ENCODE data around the gene DPYD. TPM values are rescaled to one million over a fixed set of nuclear protein-coding genes. Genes with fewer than 3 reads are reported as not detected.
A peak's percentile ranks its signal among the peaks of the same experiment; 100 is the strongest.

Gene DPYD
- total and polyA plus RNA-seq, 4 donors = 17.7 to 99.3 (median 74.4) TPM

DNA sequence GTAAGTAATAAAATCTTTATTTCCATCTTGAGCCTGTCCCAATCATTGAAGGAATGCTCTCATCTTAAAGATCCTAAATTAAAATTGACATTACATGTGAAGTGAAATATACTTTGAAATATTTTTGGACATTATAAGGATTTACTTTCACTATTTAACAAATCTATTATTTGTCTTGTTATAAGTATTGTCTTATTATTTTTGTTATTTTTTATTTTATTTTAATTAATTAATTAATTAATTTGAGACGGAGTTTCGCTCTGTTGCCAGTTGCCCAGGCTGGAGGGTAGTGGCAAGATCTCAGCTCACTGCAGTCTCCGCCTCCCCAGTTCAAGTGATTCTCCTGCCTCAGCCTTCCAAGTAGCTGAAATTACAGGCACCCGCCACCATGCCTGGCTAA lies 343.2 kb downstream of the DPYD start:
- Histone ChIP-seq H3K27me3 (ENCODE audit: control insufficient read depth in 3 of 3, insufficient read depth in 3 of 3, low read length in 2 of 3) (no peaks in the 10 kb centered on the region), H3K4me1 (ENCODE audit: control insufficient read depth in 5 of 5, insufficient read depth in 5 of 5, low read length in 5 of 5) (no peaks in the 10 kb centered on the region), H3K9me3 (ENCODE audit: control insufficient read depth in 4 of 4, insufficient read depth in 3 of 4, low read length in 3 of 4) (no peaks in the 10 kb centered on the region), H3K36me3 (ENCODE audit: control insufficient read depth in 4 of 4, insufficient read depth in 4 of 4, low read length in 4 of 4) (peaks cover 0 to 2% (median 0%) of the 10 kb centered on the region in 4 donors), H3K4me3 (no peak overlapping the region), H3K9ac (ENCODE audit: insufficient read depth in 1 of 2, low read length in 2 of 2) (no peak overlapping the region), H3K27ac (ENCODE audit: low read depth in 1 of 2, low read length in 1 of 2) (no peak overlapping the region)
- 97 to 99% methylated on average over 4 of the region's 4 CpGs for WGBS, 2 donors
- TF ChIP-seq CTCF (IDR thresholded peaks at IDR 0.05; ENCODE audit: control extremely low read depth, extremely low read depth) = no peak
- no peak for DNase-seq
- ATAC-seq (ENCODE audit: insufficient read depth, low FRiP score) = no peak

DNA sequence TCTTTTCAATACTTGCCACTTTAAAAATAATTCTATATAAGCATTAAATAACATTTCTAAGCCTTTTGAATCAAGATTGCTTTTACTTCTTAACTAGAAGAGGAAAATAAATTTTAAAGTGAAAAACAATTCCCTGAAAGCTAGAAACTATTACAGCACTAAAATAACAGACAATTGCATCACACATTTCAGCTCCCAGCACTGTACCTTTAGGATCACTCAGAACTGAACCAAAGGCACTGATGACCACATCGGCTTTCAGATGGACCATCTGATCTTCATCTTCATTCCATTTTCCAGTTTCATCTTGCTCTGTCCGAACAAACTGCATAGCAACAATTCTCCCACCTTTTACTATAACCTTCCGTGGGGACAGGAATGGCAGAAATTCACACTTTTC lies 347.3 kb downstream of the DPYD start:
- Histone ChIP-seq H3K36me3 (ENCODE audit: control insufficient read depth in 4 of 4, insufficient read depth in 4 of 4, low read length in 4 of 4) (peaks cover 0 to 2% (median 0%) of the 10 kb centered on the region in 4 donors), H3K9ac (ENCODE audit: insufficient read depth in 1 of 2, low read length in 2 of 2) (no peak overlapping the region), H3K4me1 (ENCODE audit: control insufficient read depth in 5 of 5, insufficient read depth in 5 of 5, low read length in 5 of 5) (peaks cover 0 to 7% (median 0%) of the 10 kb centered on the region in 5 donors), H3K27me3 (ENCODE audit: control insufficient read depth in 3 of 3, insufficient read depth in 3 of 3, low read length in 2 of 3) (no peaks in the 10 kb centered on the region), H3K9me3 (ENCODE audit: control insufficient read depth in 4 of 4, insufficient read depth in 3 of 4, low read length in 3 of 4) (no peaks in the 10 kb centered on the region), H3K4me3 (no peak overlapping the region), H3K27ac (ENCODE audit: low read depth in 1 of 2, low read length in 1 of 2) (no peak overlapping the region)
- TF ChIP-seq CTCF (IDR thresholded peaks at IDR 0.05; ENCODE audit: control extremely low read depth, extremely low read depth) = no peak
- WGBS, 2 donors = 96 to 97% methylated on average over 3 of the region's 3 CpGs
- no peak for DNase-seq
- ATAC-seq (ENCODE audit: insufficient read depth, low FRiP score) = no peak

GRCh38 chr1:97572561-97572960 lies 348.3 kb downstream of the DPYD start:
- H3K9ac ChIP-seq (ENCODE audit: insufficient read depth in 1 of 2, low read length in 2 of 2) = no peak overlapping the region
- ATAC-seq (ENCODE audit: insufficient read depth, low FRiP score) (no peak), DNase-seq (no peak)
- no peak overlapping the region for H3K4me3 ChIP-seq
- WGBS, 2 donors = 66 to 76% methylated on average over 1 of the region's 1 CpG
- no peaks in the 10 kb centered on the region for H3K9me3 ChIP-seq (ENCODE audit: control insufficient read depth in 4 of 4, insufficient read depth in 3 of 4, low read length in 3 of 4)
- peaks cover 0 to 2% (median 0%) of the 10 kb centered on the region in 4 donors for H3K36me3 ChIP-seq (ENCODE audit: control insufficient read depth in 4 of 4, insufficient read depth in 4 of 4, low read length in 4 of 4)
- H3K27ac ChIP-seq (ENCODE audit: low read depth in 1 of 2, low read length in 1 of 2) = no peak overlapping the region
- H3K27me3 ChIP-seq (ENCODE audit: control insufficient read depth in 3 of 3, insufficient read depth in 3 of 3, low read length in 2 of 3) = no peaks in the 10 kb centered on the region
- H3K4me1 ChIP-seq (ENCODE audit: control insufficient read depth in 5 of 5, insufficient read depth in 5 of 5, low read length in 5 of 5) = peaks cover 0 to 7% (median 0%) of the 10 kb centered on the region in 5 donors
- TF ChIP-seq CTCF (IDR thresholded peaks at IDR 0.05; ENCODE audit: control extremely low read depth, extremely low read depth) = no peak

- no peak for ATAC-seq (ENCODE audit: insufficient read depth, low FRiP score)
Measured at GRCh38 chr1:97571760-97572159, 349.1 kb downstream of the DPYD start.

More at GRCh38 chr1:97571760-97572159, 349.1 kb downstream of the DPYD start:
- no peak for TF ChIP-seq CTCF (IDR thresholded peaks at IDR 0.05; ENCODE audit: control extremely low read depth, extremely low read depth)
- WGBS, 2 donors = 70 to 88% methylated on average over 1 of the region's 1 CpG
- Histone ChIP-seq H3K9ac (ENCODE audit: insufficient read depth in 1 of 2, low read length in 2 of 2) (no peak overlapping the region), H3K9me3 (ENCODE audit: control insufficient read depth in 4 of 4, insufficient read depth in 3 of 4, low read length in 3 of 4) (no peaks in the 10 kb centered on the region), H3K27ac (ENCODE audit: low read depth in 1 of 2, low read length in 1 of 2) (no peak overlapping the region), H3K4me3 (no peak overlapping the region), H3K4me1 (ENCODE audit: control insufficient read depth in 5 of 5, insufficient read depth in 5 of 5, low read length in 5 of 5) (peaks cover 0 to 7% (median 0%) of the 10 kb centered on the region in 5 donors), H3K27me3 (ENCODE audit: control insufficient read depth in 3 of 3, insufficient read depth in 3 of 3, low read length in 2 of 3) (no peaks in the 10 kb centered on the region), H3K36me3 (ENCODE audit: control insufficient read depth in 4 of 4, insufficient read depth in 4 of 4, low read length in 4 of 4) (no peaks in the 10 kb centered on the region)
- peak in 1 of 3 donors; percentile 12 for DNase-seq

Data from lung (tissue), 12 donors.